ENCODE data around the gene VPS13C. TPM values are rescaled to one million over a fixed set of nuclear protein-coding genes. Genes with fewer than 3 reads are reported as not detected.
"Not testable (repeated sequence)": the region's sequence is repeated elsewhere in the genome, so short reads cannot be mapped to it uniquely, and the experiment has no call there.

VPS13C gene
- total RNA-seq, 1 donor from 2014 or later = 54.8 TPM

GRCh38 chr15:62063825-62064635, 3.8 kb upstream of the VPS13C start:
- intact Hi-C loops (cut with micrococcal nuclease) = loop anchor here (10.0 kb wide), 1 partner anchor 1479 kb away; no protein-coding TSS in a partner anchor
- Mint-ChIP-seq H3K27me3 (peaks cover 49% of the 10 kb centered on the region), H3K4me3 (no peak overlapping the region), H3K4me1 (peaks cover 39% of the 10 kb centered on the region), H3K27ac (no peak overlapping the region), H3K36me3 (ENCODE audit: low read depth) (peaks cover 2% of the 10 kb centered on the region), H3K9me3 (no peaks in the 10 kb centered on the region)
- no peak for DNase-seq

DNA sequence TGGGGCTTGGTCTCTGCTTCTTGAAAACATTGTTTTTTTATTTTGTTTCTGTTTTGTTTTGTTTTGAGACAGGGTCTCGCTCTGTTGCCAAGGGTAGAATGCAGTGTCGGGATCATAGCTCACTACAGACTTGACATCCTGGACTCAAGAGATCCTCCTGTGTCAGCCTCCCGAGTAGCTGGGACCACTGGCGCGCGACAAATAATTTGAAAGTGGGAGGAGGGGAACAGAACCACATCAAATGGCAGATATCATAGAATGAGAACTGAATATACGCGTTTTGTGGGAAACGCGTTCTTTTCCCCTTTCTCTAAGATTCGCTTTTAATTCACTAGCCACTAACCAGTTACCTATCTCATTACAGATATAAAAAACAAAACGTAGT, 641 bp upstream of the VPS13C start:
- H3K4me1 Mint-ChIP-seq = peaks cover 30% of the 10 kb centered on the region
- H3K27me3 Mint-ChIP-seq = peaks cover 27% of the 10 kb centered on the region
- intact Hi-C loops (cut with micrococcal nuclease) = loop anchor here (1.0 to 10.0 kb wide), 3 partner anchors 7 to 1476 kb away; no protein-coding TSS in a partner anchor
- H3K9me3 Mint-ChIP-seq = no peaks in the 10 kb centered on the region
- H3K27ac Mint-ChIP-seq = peak overlapping the region; percentile 98
- DNase-seq = no peak
- H3K36me3 Mint-ChIP-seq (ENCODE audit: low read depth) = peaks cover 6% of the 10 kb centered on the region
- H3K4me3 Mint-ChIP-seq = peak overlapping the region; percentile 93

DNA sequence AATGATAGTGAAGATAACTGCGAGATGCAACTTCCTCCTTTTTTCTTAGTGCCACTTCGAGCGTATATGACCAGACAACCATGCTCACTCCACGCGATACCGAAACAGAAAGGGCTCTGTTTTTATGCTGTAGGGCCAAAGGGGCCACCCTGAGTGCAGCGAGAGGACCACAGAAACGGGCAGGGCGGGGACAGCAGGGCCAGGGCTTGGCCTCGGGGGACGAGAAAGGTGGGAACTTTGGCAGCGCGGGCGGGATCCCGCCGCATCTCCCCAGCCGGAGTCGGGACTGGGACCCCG, 483 bp downstream of the VPS13C start:
- peaks cover 31% of the 10 kb centered on the region for H3K4me1 Mint-ChIP-seq
- intact Hi-C loops (cut with micrococcal nuclease) = loop anchor here (1.0 to 10.0 kb wide), 3 partner anchors 9 to 1475 kb away; no protein-coding TSS in a partner anchor
- DNase-seq = peak; percentile 93
- no peaks in the 10 kb centered on the region for H3K9me3 Mint-ChIP-seq
- H3K27me3 Mint-ChIP-seq = peaks cover 20% of the 10 kb centered on the region
- H3K36me3 Mint-ChIP-seq (ENCODE audit: low read depth) = peaks cover 6% of the 10 kb centered on the region
- H3K27ac Mint-ChIP-seq = peak overlapping the region; percentile 98
- peak overlapping the region; percentile 93 for H3K4me3 Mint-ChIP-seq

GRCh38 chr15:62059108-62059815, 985 bp downstream of the VPS13C start:
- no peak for DNase-seq
- Mint-ChIP-seq H3K27ac (peak overlapping the region; percentile 98), H3K4me3 (peak overlapping the region; percentile 93), H3K9me3 (no peaks in the 10 kb centered on the region), H3K36me3 (ENCODE audit: low read depth) (peaks cover 9% of the 10 kb centered on the region), H3K4me1 (peaks cover 34% of the 10 kb centered on the region), H3K27me3 (peaks cover 19% of the 10 kb centered on the region)
- intact Hi-C loops (cut with micrococcal nuclease) = no loop called here

- peaks cover 39% of the 10 kb centered on the region for H3K4me1 Mint-ChIP-seq
- H3K27me3 Mint-ChIP-seq = peaks cover 12% of the 10 kb centered on the region
- intact Hi-C loops (cut with micrococcal nuclease) = no loop called here
- no peaks in the 10 kb centered on the region for H3K9me3 Mint-ChIP-seq
- H3K27ac Mint-ChIP-seq = no peak overlapping the region
- peaks cover 10% of the 10 kb centered on the region for H3K36me3 Mint-ChIP-seq (ENCODE audit: low read depth)
- DNase-seq = no peak
- peak overlapping the region; percentile 93 for H3K4me3 Mint-ChIP-seq
These were observed 1.8 kb downstream of the VPS13C start for GRCh38 chr15:62058327-62059028.

DNA sequence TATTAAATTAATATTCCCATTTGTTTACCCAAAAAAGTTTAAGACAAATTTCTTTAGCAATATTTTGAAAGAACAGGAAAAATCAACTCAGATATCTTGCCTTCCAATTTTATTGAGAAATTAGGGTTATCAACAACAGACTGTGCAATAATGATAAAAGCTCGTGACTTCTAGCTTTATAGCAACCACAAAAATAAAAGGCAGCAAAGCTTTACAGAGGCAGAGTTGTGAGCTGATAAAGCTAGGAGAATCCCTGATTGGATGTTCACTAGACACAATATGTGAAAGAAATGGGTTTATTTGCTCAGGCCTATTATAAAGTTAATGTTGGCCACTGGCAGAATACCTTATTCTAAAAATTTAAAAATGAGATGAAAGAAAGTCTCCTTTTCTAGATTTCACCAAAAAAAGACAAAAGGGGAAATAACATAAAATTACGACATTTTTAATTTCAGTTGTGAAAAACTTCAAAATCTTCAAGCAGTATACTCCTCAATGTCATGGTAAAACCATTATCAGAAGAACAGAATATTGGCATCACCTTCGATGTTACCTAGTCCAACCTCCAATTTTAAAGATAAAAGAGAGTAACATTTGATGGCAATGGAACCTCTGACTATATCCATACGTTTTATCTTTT, 2.8 kb downstream of the VPS13C start:
- peaks cover 6% of the 10 kb centered on the region for H3K27me3 Mint-ChIP-seq
- peaks cover 10% of the 10 kb centered on the region for H3K36me3 Mint-ChIP-seq (ENCODE audit: low read depth)
- intact Hi-C loops (cut with micrococcal nuclease) = no loop called here
- DNase-seq = no peak
- peaks cover 42% of the 10 kb centered on the region for H3K4me1 Mint-ChIP-seq
- no peak overlapping the region for H3K4me3 Mint-ChIP-seq
- no peak overlapping the region for H3K27ac Mint-ChIP-seq
- H3K9me3 Mint-ChIP-seq = no peaks in the 10 kb centered on the region

- intact Hi-C loops (cut with micrococcal nuclease) = no loop called here
- no peak for DNase-seq
- Mint-ChIP-seq H3K27me3 (no peaks in the 10 kb centered on the region), H3K4me3 (no peak overlapping the region), H3K9me3 (no peaks in the 10 kb centered on the region), H3K27ac (no peak overlapping the region), H3K4me1 (peaks cover 28% of the 10 kb centered on the region), H3K36me3 (ENCODE audit: low read depth) (peaks cover 12% of the 10 kb centered on the region)
These were observed 5.3 kb downstream of the VPS13C start for GRCh38 chr15:62054979-62055378.

DNA sequence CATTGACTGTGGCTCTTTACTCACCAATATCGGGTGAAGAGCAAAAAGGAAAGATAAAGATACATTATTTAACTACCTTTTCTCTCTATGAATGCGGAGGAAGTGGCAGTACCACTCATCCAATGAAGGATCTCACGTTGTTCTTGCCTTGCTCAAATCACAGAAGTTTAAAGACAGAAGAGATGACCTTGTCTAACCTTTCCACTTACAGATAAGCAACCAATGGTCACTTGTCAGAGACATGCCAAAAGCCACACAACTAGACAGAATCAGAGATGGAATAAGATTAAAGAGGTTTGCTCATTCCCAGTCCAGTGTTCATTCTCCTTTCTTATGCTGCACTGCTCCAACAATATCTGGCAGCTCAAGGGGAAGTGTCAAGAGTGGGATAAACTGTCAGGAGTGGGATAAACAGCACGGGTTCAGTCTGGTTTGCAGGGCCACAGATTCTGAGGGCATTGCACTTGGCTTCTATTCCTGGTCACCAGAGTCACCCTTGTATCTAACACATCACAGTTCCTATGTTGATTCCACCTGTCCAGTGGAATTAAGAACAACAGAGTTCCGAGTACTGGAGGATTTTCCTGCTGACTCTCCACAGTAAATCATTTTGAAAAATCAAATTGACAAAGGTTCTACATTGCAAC, 6.7 kb downstream of the VPS13C start:
- Mint-ChIP-seq H3K36me3 (ENCODE audit: low read depth) (peaks cover 18% of the 10 kb centered on the region), H3K4me3 (no peak overlapping the region), H3K4me1 (peaks cover 21% of the 10 kb centered on the region), H3K27me3 (no peaks in the 10 kb centered on the region), H3K9me3 (no peaks in the 10 kb centered on the region), H3K27ac (no peak overlapping the region)
- intact Hi-C loops (cut with micrococcal nuclease) = no loop called here
- no peak for DNase-seq

- Mint-ChIP-seq H3K4me1 (peaks cover 18% of the 10 kb centered on the region), H3K4me3 (no peak overlapping the region), H3K27me3 (no peaks in the 10 kb centered on the region), H3K36me3 (ENCODE audit: low read depth) (peaks cover 15% of the 10 kb centered on the region), H3K27ac (no peak overlapping the region), H3K9me3 (no peaks in the 10 kb centered on the region)
- intact Hi-C loops (cut with micrococcal nuclease) = no loop called here
- DNase-seq = no peak
These were observed 7.5 kb downstream of the VPS13C start for GRCh38 chr15:62052713-62053112.

DNA sequence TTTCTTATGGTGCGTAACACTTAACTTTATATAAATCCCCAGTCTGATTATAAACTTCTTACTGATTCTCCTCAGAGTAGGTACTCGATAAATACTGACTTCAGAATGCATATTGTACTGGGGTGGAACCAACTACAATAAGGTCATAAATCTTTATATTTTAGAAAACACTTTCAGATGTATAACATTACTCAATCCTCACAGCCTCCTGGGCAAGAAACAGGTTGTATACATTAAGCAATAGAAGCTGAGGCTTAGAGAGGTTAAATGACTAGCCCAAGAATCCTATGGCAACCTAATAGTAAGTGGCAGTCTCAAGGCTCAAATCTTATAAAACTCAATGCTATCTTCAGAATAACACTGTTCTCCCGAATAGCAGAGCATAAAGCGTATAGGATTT, 9.1 kb downstream of the VPS13C start:
- Mint-ChIP-seq H3K27me3 (no peaks in the 10 kb centered on the region), H3K4me1 (peaks cover 23% of the 10 kb centered on the region), H3K27ac (no peak overlapping the region), H3K36me3 (ENCODE audit: low read depth) (peaks cover 11% of the 10 kb centered on the region), H3K9me3 (no peaks in the 10 kb centered on the region), H3K4me3 (no peak overlapping the region)
- DNase-seq = no peak
- intact Hi-C loops (cut with micrococcal nuclease) = no loop called here

GRCh38 chr15:62050115-62050514, 10.1 kb downstream of the VPS13C start:
- peaks cover 31% of the 10 kb centered on the region for H3K4me1 Mint-ChIP-seq
- H3K27me3 Mint-ChIP-seq = no peaks in the 10 kb centered on the region
- no peak overlapping the region for H3K27ac Mint-ChIP-seq
- intact Hi-C loops (cut with micrococcal nuclease) = no loop called here
- H3K4me3 Mint-ChIP-seq = no peak overlapping the region
- DNase-seq = no peak
- H3K9me3 Mint-ChIP-seq = no peaks in the 10 kb centered on the region
- H3K36me3 Mint-ChIP-seq (ENCODE audit: low read depth) = peaks cover 11% of the 10 kb centered on the region

GRCh38 chr15:62048254-62048653, 12.0 kb downstream of the VPS13C start:
- H3K27me3 Mint-ChIP-seq; intact Hi-C loops (cut with micrococcal nuclease); H3K4me3 Mint-ChIP-seq; H3K36me3 Mint-ChIP-seq (ENCODE audit: low read depth); H3K27ac Mint-ChIP-seq; DNase-seq; H3K9me3 Mint-ChIP-seq: not testable (repeated sequence)
- H3K4me1 Mint-ChIP-seq = peaks cover 21% of the 10 kb centered on the region

- no peaks in the 10 kb centered on the region for H3K27me3 Mint-ChIP-seq
- H3K36me3 Mint-ChIP-seq (ENCODE audit: low read depth) = peaks cover 8% of the 10 kb centered on the region
- no peak for DNase-seq
- H3K27ac Mint-ChIP-seq = peak overlapping the region; percentile 37
- no peaks in the 10 kb centered on the region for H3K9me3 Mint-ChIP-seq
- H3K4me3 Mint-ChIP-seq = peak overlapping the region; percentile 21
- intact Hi-C loops (cut with micrococcal nuclease) = no loop called here
- H3K4me1 Mint-ChIP-seq = peaks cover 20% of the 10 kb centered on the region
These were observed 12.9 kb downstream of the VPS13C start for GRCh38 chr15:62047282-62047827.

Measured in activated CD4-positive, alpha-beta T cell treated with anti-CD3 and anti-CD28 coated beads, Interleukin-2, amount 10 ng/mL, durations not matched to agents 24 days and 14 days (primary cell).